Lower leg skin (tissue), 4 donors: ENCODE measurements around the gene SCAPER. TPM values are rescaled to one million over a fixed set of nuclear protein-coding genes. Genes with fewer than 3 reads are reported as not detected.

ENCODE experiments used
- DNase-seq, 2 donors: peaks; one replicate each; pipeline ENCODE4 v3.0.0-alpha.2; 2019; ENCODE audit warnings: low spot score in 2 of 2
- H3K4me3 ChIP-seq: fragments of 200-600 bp; sonication (generic); 2 replicates; pipeline ENCODE4 v1.5.1; 2017; ENCODE audit warnings: mild to moderate bottlenecking, low read depth; ENCODE audit not compliant: poor library complexity, severe bottlenecking
- CTCF ChIP-seq, 3 donors: fragments of 450-650 bp; IDR thresholded peaks; one replicate each; pipeline ENCODE4 v1.5.1; 2016; ENCODE audit warnings: antibody characterized with exemption in 3 of 3, mild to moderate bottlenecking in 3 of 3, moderate library complexity in 2 of 3
- POLR2A ChIP-seq, 2 donors: fragments of 450-650 bp; IDR thresholded peaks; one replicate each; pipeline ENCODE4 v1.6.1; 2016 to 2017; ENCODE audit warnings: antibody characterized with exemption in 2 of 2, mild to moderate bottlenecking in 1 of 2, moderate library complexity in 1 of 2
- WGBS, 2 donors: methylation state at CpG; one replicate each; pipeline ENCODE4 v1.1.5; 2018; 5-methylcytosine and 5-hydroxymethylcytosine counted together
- intact Hi-C: fragments of 100-400 bp; cut with DNase I; formaldehyde crosslinking; loops from one replicate; pipeline ENCODE4 v1.15.0; 2023; ENCODE audit warnings: low total_unique reads
- total RNA-seq, 4 donors: library from RNA; depleted of rRNA; stranded (reverse); fragments of >200 nt; gene quantifications; one replicate each; pipeline ENCODE4 v1.1.0, GENCODE V29; 2016

SCAPER gene
- total RNA-seq, 4 donors from 2014 or later = 23.8 to 63.2 (median 32.9) TPM

GRCh38 chr15:76376029-76376428, 529.1 kb downstream of the SCAPER start:
- TF ChIP-seq POLR2A (IDR thresholded peaks at IDR 0.05) = no peak
- no peak for TF ChIP-seq CTCF (IDR thresholded peaks at IDR 0.05)
- DNase-seq = no peak

GRCh38 chr15:76368122-76368621, 537.0 kb downstream of the SCAPER start:
- no peak for DNase-seq
- TF ChIP-seq POLR2A (IDR thresholded peaks at IDR 0.05) (no peak), CTCF (IDR thresholded peaks at IDR 0.05) (no peak)
- intact Hi-C loops = no loop called here
- H3K4me3 ChIP-seq = no peak overlapping the region
- 43 to 45% methylated on average over 11 of the region's 11 CpGs for WGBS, 2 donors

More at GRCh38 chr15:76376029-76376428, 529.1 kb downstream of the SCAPER start:
- 94 to 95% methylated on average over 3 of the region's 3 CpGs for WGBS, 2 donors
- intact Hi-C loops = no loop called here
- H3K4me3 ChIP-seq = no peak overlapping the region

- intact Hi-C loops = no loop called here
- TF ChIP-seq POLR2A (IDR thresholded peaks at IDR 0.05) (no peak), CTCF (IDR thresholded peaks at IDR 0.05) (no peak)
- no peak for DNase-seq
- no peak overlapping the region for H3K4me3 ChIP-seq
- WGBS, 2 donors = 100% methylated on average over 1 of the region's 1 CpG
These were observed 538.4 kb downstream of the SCAPER start for GRCh38 chr15:76366714-76367113.

- H3K4me3 ChIP-seq = no peak overlapping the region
- DNase-seq = no peak
- intact Hi-C loops = loop anchor here (5.0 kb wide), 1 partner anchor 114 kb away; no protein-coding TSS in a partner anchor
- 83 to 88% methylated on average over 2 of the region's 2 CpGs for WGBS, 2 donors
- no peak for TF ChIP-seq POLR2A (IDR thresholded peaks at IDR 0.05)
- no peak for TF ChIP-seq CTCF (IDR thresholded peaks at IDR 0.05)
These were observed 541.9 kb downstream of the SCAPER start for GRCh38 chr15:76363251-76363650.

GRCh38 chr15:76360416-76360815, 544.7 kb downstream of the SCAPER start:
- intact Hi-C loops = loop anchor here (5.0 kb wide), 1 partner anchor 117 kb away; no protein-coding TSS in a partner anchor
- no peak for DNase-seq
- TF ChIP-seq CTCF (IDR thresholded peaks at IDR 0.05) (no peak), POLR2A (IDR thresholded peaks at IDR 0.05) (no peak)
- H3K4me3 ChIP-seq = no peak overlapping the region
- WGBS, 2 donors = 89 to 94% methylated on average over 3 of the region's 3 CpGs

GRCh38 chr15:76359152-76359551, 546.0 kb downstream of the SCAPER start:
- 96 to 99% methylated on average over 3 of the region's 3 CpGs for WGBS, 2 donors
- TF ChIP-seq POLR2A (IDR thresholded peaks at IDR 0.05) = no peak
- TF ChIP-seq CTCF (IDR thresholded peaks at IDR 0.05) = no peak
- intact Hi-C loops = no loop called here
- H3K4me3 ChIP-seq = no peak overlapping the region
- DNase-seq = no peak
